ENCODE results near the gene FHIT.

Gene FHIT

GRCh38 chr3:60742606-60743145 is 508.6 kb downstream of the FHIT start:
- H3K27ac Mint-ChIP-seq, result no peak overlapping the region
- H3K9me3 Mint-ChIP-seq, result no peaks in the 10 kb centered on the region
- H3K4me3 Mint-ChIP-seq, result no peak overlapping the region
- ATAC-seq, result no peak
- DNase-seq, result no peak
- H3K27me3 Mint-ChIP-seq, result no peaks in the 10 kb centered on the region
- no peaks in the 10 kb centered on the region for H3K36me3 Mint-ChIP-seq (ENCODE audit: low read depth)
- no peaks in the 10 kb centered on the region for H3K4me1 Mint-ChIP-seq

- Mint-ChIP-seq H3K27ac (no peak overlapping the region), H3K36me3 (ENCODE audit: low read depth) (no peaks in the 10 kb centered on the region), H3K4me3 (no peak overlapping the region), H3K9me3 (no peaks in the 10 kb centered on the region), H3K27me3 (no peaks in the 10 kb centered on the region), H3K4me1 (no peaks in the 10 kb centered on the region)
- no peak for ATAC-seq
- DNase-seq, result no peak
Measured at GRCh38 chr3:60737633-60738399, 513.4 kb downstream of the FHIT start.

DNA sequence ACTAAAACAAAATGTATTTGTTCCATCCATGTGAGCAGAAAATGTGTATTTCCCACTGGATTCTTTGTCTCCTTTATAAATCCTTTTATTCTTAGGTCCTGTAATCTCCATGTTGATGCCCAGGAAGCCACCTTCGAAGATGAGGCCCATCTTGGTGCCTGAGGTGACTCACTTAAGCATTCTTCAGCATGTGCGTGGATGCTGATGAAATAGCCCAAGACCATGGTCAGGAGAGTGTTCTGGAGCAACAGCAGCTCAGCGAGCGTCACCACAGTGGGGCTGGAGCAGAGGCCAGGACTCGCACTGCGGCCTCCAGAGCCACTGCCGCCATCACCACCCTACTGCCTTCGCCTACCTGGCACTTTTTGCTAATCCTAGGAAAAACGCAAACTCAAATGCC is 520.9 kb downstream of the FHIT start:
- Mint-ChIP-seq H3K4me1 (no peaks in the 10 kb centered on the region), H3K9me3 (peaks cover 7% of the 10 kb centered on the region), H3K27me3 (no peaks in the 10 kb centered on the region), H3K36me3 (ENCODE audit: low read depth) (no peaks in the 10 kb centered on the region), H3K4me3 (no peak overlapping the region), H3K27ac (no peak overlapping the region)
- ATAC-seq (no peak), DNase-seq (no peak)

- no peaks in the 10 kb centered on the region for H3K27me3 Mint-ChIP-seq
- no peak for ATAC-seq
Measured at GRCh38 chr3:60729056-60729455, 522.2 kb downstream of the FHIT start.

DNA sequence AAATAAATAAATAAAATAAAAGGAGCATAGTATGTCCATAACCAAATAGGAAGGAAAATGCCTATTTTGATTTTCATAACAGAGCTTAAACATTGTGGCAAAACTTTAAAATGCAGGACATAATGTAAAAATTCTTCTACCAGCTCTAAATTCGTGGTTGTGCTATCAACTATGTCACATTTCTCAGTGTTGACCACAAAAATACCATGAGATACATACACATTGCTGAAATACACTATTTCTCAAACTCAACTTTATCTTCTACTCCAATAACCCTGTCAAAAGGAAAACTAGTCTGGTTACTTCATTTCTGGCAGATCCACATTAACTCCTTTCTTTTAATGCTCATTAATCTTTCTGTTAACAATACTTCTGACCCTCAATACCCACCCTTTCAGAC is 523.2 kb downstream of the FHIT start:
- ATAC-seq, result no peak
- H3K9me3 Mint-ChIP-seq, result peaks cover 7% of the 10 kb centered on the region

More at GRCh38 chr3:60729056-60729455, 522.2 kb downstream of the FHIT start:
- DNase-seq, result no peak
- peaks cover 7% of the 10 kb centered on the region for H3K9me3 Mint-ChIP-seq
- no peaks in the 10 kb centered on the region for H3K36me3 Mint-ChIP-seq (ENCODE audit: low read depth)
- no peaks in the 10 kb centered on the region for H3K4me1 Mint-ChIP-seq
- no peak overlapping the region for H3K4me3 Mint-ChIP-seq
- H3K27ac Mint-ChIP-seq, result no peak overlapping the region

DNA sequence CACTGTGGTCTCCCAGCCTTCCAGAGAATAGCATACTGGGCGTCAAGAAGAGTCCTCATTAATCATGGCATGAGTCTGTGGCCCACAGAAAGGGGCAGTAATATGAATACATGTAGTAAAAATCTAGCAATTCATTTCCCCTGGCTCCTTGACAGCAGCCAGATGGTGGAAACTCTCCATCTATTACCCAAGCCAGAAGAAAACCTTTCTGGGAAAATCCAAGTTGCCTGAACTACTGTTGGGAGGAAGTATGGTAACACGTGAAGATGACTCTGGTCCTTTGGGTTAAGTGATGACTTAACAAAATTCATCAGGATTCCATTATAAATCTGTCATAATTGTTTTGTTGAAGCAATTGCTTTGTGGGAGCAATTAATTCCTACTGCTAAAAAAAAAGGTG is 530.5 kb downstream of the FHIT start:
- Mint-ChIP-seq H3K4me1 (no peaks in the 10 kb centered on the region), H3K36me3 (ENCODE audit: low read depth) (no peaks in the 10 kb centered on the region), H3K27ac (no peak overlapping the region), H3K4me3 (no peak overlapping the region), H3K27me3 (no peaks in the 10 kb centered on the region), H3K9me3 (peaks cover 4% of the 10 kb centered on the region)
- DNase-seq (no peak), ATAC-seq (no peak)

More for the DNA sequence above, 523.2 kb downstream of the FHIT start:
- Mint-ChIP-seq H3K4me1 (no peaks in the 10 kb centered on the region), H3K36me3 (ENCODE audit: low read depth) (no peaks in the 10 kb centered on the region), H3K27me3 (no peaks in the 10 kb centered on the region), H3K27ac (no peak overlapping the region), H3K4me3 (no peak overlapping the region)
- DNase-seq, result no peak

- DNase-seq (no peak), ATAC-seq (no peak)
- peaks cover 5% of the 10 kb centered on the region for H3K9me3 Mint-ChIP-seq
- H3K4me3 Mint-ChIP-seq, result no peak overlapping the region
- H3K4me1 Mint-ChIP-seq, result no peaks in the 10 kb centered on the region
- H3K27ac Mint-ChIP-seq, result no peak overlapping the region
- no peaks in the 10 kb centered on the region for H3K27me3 Mint-ChIP-seq
- peaks cover 1% of the 10 kb centered on the region for H3K36me3 Mint-ChIP-seq (ENCODE audit: low read depth)
Measured at GRCh38 chr3:60716573-60716972, 534.7 kb downstream of the FHIT start.

GRCh38 chr3:60708191-60708975 is 542.9 kb downstream of the FHIT start:
- H3K4me3 Mint-ChIP-seq, result no peak overlapping the region
- peaks cover 4% of the 10 kb centered on the region for H3K9me3 Mint-ChIP-seq
- peaks cover 4% of the 10 kb centered on the region for H3K36me3 Mint-ChIP-seq (ENCODE audit: low read depth)
- no peaks in the 10 kb centered on the region for H3K27me3 Mint-ChIP-seq
- no peak overlapping the region for H3K27ac Mint-ChIP-seq
- ATAC-seq, result no peak
- DNase-seq, result no peak
- H3K4me1 Mint-ChIP-seq, result no peaks in the 10 kb centered on the region

DNA sequence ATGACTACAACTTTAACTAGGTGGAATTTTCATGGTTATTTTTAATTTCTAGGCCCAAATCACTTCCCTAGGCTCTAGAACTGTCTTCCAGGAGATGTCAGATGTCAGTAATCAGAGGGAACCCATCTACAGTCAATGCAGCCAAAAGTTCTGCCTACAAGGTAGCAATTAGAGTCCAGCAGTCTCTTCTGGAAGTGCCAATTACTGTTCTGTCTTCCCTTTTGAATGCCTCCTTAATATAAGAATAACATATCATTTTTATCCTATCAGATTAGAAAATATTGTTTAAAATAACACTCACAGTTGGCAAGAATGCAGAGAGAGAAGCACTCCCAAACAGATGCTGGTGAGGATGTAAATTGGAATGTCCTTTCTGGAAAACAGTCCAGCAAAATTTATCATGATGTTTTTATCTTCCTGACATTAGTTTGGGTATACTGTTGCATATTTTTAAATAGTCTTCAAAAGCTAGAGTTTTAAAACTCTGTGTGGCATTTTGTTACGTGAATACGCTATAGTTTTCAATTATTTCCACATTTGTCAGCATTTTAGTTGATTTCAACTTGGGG is 543.7 kb downstream of the FHIT start:
- Mint-ChIP-seq H3K27ac (no peak overlapping the region), H3K36me3 (ENCODE audit: low read depth) (peaks cover 4% of the 10 kb centered on the region), H3K4me3 (no peak overlapping the region), H3K27me3 (no peaks in the 10 kb centered on the region), H3K9me3 (peaks cover 4% of the 10 kb centered on the region), H3K4me1 (no peaks in the 10 kb centered on the region)
- ATAC-seq (no peak), DNase-seq (no peak)

- H3K4me1 Mint-ChIP-seq, result no peaks in the 10 kb centered on the region
- no peak overlapping the region for H3K27ac Mint-ChIP-seq
- ATAC-seq, result no peak
- H3K27me3 Mint-ChIP-seq, result no peaks in the 10 kb centered on the region
- no peaks in the 10 kb centered on the region for H3K9me3 Mint-ChIP-seq
- H3K4me3 Mint-ChIP-seq, result no peak overlapping the region
- H3K36me3 Mint-ChIP-seq (ENCODE audit: low read depth), result no peaks in the 10 kb centered on the region
- no peak for DNase-seq
Measured at GRCh38 chr3:60703956-60704736, 547.1 kb downstream of the FHIT start.

DNA sequence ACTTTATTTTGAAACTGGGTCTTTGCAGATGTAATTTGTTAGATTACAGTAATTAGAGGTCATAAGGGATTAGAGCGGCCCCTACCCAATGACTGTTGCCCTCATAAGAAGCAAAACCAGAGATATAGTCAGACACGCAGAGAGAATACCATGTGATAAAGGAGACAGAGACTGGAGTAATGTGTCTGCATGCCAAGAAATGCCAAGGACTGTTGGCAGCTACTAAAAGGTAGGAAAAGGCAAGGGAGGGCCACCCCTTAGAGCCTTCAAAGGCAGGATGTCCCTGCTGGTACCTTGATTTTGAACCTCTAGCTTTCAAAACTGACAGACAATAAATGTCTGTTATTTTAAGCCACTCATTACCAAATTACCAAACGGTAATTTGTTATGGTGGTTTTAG is 548.2 kb downstream of the FHIT start:
- Mint-ChIP-seq H3K9me3 (no peaks in the 10 kb centered on the region), H3K4me3 (no peak overlapping the region), H3K4me1 (no peaks in the 10 kb centered on the region), H3K27ac (no peak overlapping the region), H3K36me3 (ENCODE audit: low read depth) (no peaks in the 10 kb centered on the region), H3K27me3 (no peaks in the 10 kb centered on the region)
- no peak for DNase-seq
- ATAC-seq, result no peak

DNA sequence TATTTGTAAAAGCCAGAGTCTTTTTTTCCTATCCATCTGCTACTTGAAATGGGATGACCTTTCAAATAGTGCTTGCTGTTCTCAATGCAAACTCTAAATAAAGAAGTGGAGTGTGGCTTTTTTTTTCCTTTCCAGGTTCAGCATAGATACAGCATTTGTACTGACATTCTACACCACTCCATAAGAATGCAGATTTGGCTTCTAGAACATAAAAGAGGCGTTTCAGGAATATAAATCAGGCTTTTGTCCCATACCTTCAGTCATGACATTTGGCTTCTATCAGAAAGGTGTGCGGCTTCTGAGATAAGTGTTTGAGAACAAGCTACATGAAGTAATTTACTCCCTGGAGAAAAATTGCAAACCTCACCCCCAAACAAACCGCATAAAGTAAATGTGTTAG is 553.1 kb downstream of the FHIT start:
- no peak overlapping the region for H3K4me3 Mint-ChIP-seq
- H3K4me1 Mint-ChIP-seq, result no peaks in the 10 kb centered on the region
- no peak for ATAC-seq
- no peaks in the 10 kb centered on the region for H3K9me3 Mint-ChIP-seq
- H3K36me3 Mint-ChIP-seq (ENCODE audit: low read depth), result peaks cover 2% of the 10 kb centered on the region
- DNase-seq, result no peak
- H3K27me3 Mint-ChIP-seq, result no peaks in the 10 kb centered on the region
- H3K27ac Mint-ChIP-seq, result no peak overlapping the region

DNA sequence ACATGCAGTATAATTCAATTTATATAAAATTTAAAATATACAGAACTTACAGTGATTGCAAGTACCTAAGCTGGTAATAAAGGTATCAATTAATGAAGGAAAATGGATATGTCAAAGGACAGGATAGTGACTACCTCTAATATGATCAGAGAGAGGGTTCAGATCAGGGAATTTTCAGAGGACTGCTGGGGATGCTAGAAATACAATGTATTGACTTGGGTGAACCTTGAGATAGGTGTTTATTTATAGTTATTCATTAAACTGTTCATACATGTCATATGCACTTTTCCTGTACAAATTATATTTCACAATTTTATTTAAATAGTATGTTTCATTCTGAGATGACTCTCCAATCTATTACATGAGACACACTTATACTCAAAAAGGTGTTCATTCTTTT is 554.1 kb downstream of the FHIT start:
- DNase-seq, result no peak
- H3K27me3 Mint-ChIP-seq, result no peaks in the 10 kb centered on the region
- no peak overlapping the region for H3K27ac Mint-ChIP-seq
- no peaks in the 10 kb centered on the region for H3K9me3 Mint-ChIP-seq
- no peaks in the 10 kb centered on the region for H3K4me1 Mint-ChIP-seq
- peaks cover 2% of the 10 kb centered on the region for H3K36me3 Mint-ChIP-seq (ENCODE audit: low read depth)
- H3K4me3 Mint-ChIP-seq, result no peak overlapping the region
- ATAC-seq, result no peak

GRCh38 chr3:60696428-60697125 is 554.7 kb downstream of the FHIT start:
- Mint-ChIP-seq H3K9me3 (peaks cover 3% of the 10 kb centered on the region), H3K4me1 (no peaks in the 10 kb centered on the region)
- no peak for DNase-seq

More at GRCh38 chr3:60696428-60697125, 554.7 kb downstream of the FHIT start:
- Mint-ChIP-seq H3K4me3 (no peak overlapping the region), H3K27me3 (no peaks in the 10 kb centered on the region), H3K27ac (no peak overlapping the region), H3K36me3 (ENCODE audit: low read depth) (peaks cover 3% of the 10 kb centered on the region)
- no peak for ATAC-seq
